ENCODE results near the gene DMRTC2. TPM values are rescaled to one million over a fixed set of nuclear protein-coding genes. Genes with fewer than 3 reads are reported as not detected.

Gene DMRTC2
- total and polyA plus RNA-seq, 9 of the 15 experiments (the other 6 are each of a cell fraction or from before 2014, with no cell fraction given) = 0.03 TPM; not detected in 8

- intact Hi-C loops (cut with micrococcal nuclease) = loop anchor here (1.0 to 2.0 kb wide), 3 partner anchors 61 to 86 kb away; partner anchors contain the start of gene RABAC1
- Histone ChIP-seq H3K27ac (ENCODE audit: extremely low read depth, low read depth, low read length) (no peak overlapping the region; the same call in 2 of the 3 replicates), H3K9me3 (replicated peaks; ENCODE audit: control insufficient read depth, insufficient read depth, low read depth, low read length) (no peaks in the 10 kb centered on the region), H4K20me1 (replicated peaks; ENCODE audit: control insufficient read depth, insufficient read depth, low read length) (peaks cover 34% of the 10 kb centered on the region), H3K4me3 (no peak overlapping the region), H3K36me3 (ENCODE audit: control insufficient read depth, insufficient read depth, low read length) (peaks cover 38% of the 10 kb centered on the region; the same call in 2 of the 3 replicates), H3K79me2 (ENCODE audit: control insufficient read depth, insufficient read depth, low read length) (peaks cover 6% of the 10 kb centered on the region), H3K9me1 (ENCODE audit: control insufficient read depth, insufficient read depth, low read length) (no peaks in the 10 kb centered on the region), H3K27me3 (ENCODE audit: control insufficient read depth in 2 of 2, insufficient read depth in 2 of 2, low read length in 2 of 2) (no peaks in the 10 kb centered on the region), H3K9ac (ENCODE audit: insufficient read depth in 1 of 2, low read depth in 2 of 2, low read length in 2 of 2) (no peak overlapping the region), H3K4me1 (replicated peaks in 1 of 2; ENCODE audit: control insufficient read depth in 2 of 2, insufficient read depth in 2 of 2, low read length in 2 of 2) (peaks cover 19 to 38% of the 10 kb centered on the region in 2 experiments), H3K4me2 (ENCODE audit: insufficient read depth, low read length) (no peak overlapping the region), H2AFZ (ENCODE audit: low read depth, low read length) (no peak overlapping the region)
- ChIA-PET POLR2A (interaction anchor here (0.6 to 6.2 kb wide), 10 partner anchors 8 to 95 kb away, joined by 3 to 54 read pairs (median 4); partner anchors contain the start of genes RABAC1 and RPS19), CTCF (ENCODE audit: low intra/inter-chr PET ratio) (interaction anchor here (1.0 to 5.4 kb wide), 3 partner anchors 78 to 162 kb away, joined by 5 to 35 read pairs (median 18); no protein-coding TSS in a partner anchor)
- BruUV-seq (replicated peaks) = no TSS peak
- in situ Hi-C loops (cut with MboI) = loop anchor here (5.0 kb wide), 1 partner anchor 74 kb away; no protein-coding TSS in a partner anchor
- DNase-seq (ENCODE audit: extremely low read depth in 1 of 4, low spot score in 3 of 4) (peak in 2 of 4 experiments; percentile 71 to 85), ATAC-seq (peak; percentile 82), FAIRE-seq (peak; percentile 87)
- WGBS (ENCODE audit: insufficient coverage, low coverage, missing lambda C conversion rate) = 26% methylated on average over 18 of the region's 18 CpGs
- TF ChIP-seq POLR2B (IDR thresholded peaks at IDR 0.05; ENCODE audit: low read depth, partially characterized antibody) = peak; percentile 41
- TF ChIP-seq, protein P1, sequence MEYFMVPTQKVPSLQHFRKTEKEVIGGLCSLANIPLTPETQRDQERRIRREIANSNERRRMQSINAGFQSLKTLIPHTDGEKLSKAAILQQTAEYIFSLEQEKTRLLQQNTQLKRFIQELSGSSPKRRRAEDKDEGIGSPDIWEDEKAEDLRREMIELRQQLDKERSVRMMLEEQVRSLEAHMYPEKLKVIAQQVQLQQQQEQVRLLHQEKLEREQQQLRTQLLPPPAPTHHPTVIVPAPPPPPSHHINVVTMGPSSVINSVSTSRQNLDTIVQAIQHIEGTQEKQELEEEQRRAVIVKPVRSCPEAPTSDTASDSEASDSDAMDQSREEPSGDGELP (CRISPR knock-in tag; IDR thresholded peaks at IDR 0.05; ENCODE audit: borderline replicate concordance) = peak; percentile 57
- no peak for TF ChIP-seq MBD2 (IDR thresholded peaks at IDR 0.05; ENCODE audit: borderline replicate concordance, low read depth)
- no peak for TF ChIP-seq ELF4 (CRISPR knock-in tag; IDR thresholded peaks at IDR 0.05)
- no peak for TF ChIP-seq ZNF354B (CRISPR knock-in tag; IDR thresholded peaks at IDR 0.05)
- TF ChIP-seq, protein P2, sequence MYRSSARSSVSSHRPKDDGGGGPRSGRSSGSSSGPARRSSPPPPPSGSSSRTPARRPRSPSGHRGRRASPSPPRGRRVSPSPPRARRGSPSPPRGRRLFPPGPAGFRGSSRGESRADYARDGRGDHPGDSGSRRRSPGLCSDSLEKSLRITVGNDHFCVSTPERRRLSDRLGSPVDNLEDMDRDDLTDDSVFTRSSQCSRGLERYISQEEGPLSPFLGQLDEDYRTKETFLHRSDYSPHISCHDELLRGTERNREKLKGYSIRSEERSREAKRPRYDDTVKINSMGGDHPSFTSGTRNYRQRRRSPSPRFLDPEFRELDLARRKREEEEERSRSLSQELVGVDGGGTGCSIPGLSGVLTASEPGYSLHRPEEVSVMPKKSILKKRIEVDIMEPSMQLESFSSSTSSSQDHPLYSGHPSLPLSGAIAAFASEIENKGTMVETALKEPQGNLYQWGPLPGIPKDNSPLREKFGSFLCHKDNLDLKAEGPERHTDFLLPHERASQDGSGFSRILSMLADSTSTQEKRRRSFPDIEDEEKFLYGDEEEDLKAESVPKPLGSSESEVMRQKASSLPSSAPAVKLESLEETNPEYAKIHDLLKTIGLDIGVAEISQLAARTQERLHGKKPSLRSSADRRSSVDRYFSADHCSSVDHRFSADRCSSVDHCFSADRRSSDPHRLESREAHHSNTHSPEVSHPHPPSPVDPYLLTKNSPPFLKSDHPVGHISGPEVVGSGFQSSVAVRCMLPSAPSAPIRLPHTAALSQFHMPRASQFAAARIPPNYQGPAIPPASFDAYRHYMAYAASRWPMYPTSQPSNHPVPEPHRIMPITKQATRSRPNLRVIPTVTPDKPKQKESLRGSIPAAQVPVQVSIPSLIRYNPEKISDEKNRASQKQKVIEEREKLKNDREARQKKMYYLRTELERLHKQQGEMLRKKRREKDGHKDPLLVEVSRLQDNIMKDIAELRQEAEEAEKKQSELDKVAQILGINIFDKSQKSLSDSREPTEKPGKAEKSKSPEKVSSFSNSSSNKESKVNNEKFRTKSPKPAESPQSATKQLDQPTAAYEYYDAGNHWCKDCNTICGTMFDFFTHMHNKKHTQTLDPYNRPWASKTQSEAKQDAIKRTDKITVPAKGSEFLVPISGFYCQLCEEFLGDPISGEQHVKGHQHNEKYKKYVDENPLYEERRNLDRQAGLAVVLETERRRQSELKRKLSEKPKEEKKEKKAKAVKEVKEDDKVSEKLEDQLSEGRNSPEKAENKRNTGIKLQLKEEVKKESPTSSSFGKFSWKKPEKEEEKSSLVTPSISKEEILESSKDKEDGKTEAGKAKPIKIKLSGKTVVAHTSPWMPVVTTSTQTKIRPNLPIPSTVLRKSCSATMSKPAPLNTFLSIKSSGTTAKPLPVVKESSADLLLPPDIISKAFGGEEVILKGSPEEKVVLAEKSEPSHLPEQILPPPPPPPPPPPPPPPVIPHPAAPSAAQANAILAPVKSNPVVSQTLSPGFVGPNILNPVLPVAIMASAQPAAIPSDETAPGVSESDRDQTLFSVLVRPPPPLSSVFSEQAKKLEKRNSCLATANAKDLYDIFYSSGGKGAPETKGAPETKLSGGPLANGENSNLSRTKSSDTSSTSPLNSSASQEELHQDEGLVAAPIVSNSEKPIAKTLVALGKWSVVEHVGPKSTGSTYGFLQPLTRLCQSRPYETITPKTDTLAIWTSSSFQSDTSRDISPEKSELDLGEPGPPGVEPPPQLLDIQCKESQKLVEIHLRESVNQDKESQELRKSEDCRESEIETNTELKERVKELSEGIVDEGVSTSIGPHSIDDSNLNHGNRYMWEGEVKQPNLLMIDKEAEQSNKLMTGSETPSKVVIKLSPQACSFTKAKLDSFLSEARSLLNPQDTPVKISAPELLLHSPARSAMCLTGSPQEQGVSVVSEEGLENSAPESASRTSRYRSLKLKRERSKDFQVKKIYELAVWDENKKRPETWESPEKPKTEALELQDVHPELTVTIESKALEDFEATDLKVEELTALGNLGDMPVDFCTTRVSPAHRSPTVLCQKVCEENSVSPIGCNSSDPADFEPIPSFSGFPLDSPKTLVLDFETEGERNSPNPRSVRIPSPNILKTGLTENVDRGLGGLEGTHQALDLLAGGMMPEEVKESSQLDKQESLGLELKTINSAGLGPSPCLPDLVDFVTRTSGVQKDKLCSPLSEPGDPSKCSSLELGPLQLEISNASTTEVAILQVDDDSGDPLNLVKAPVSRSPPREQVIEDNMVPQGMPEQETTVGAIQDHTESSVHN (IDR thresholded peaks at IDR 0.05; ENCODE audit: borderline replicate concordance in 1 of 2, low read depth in 1 of 2) = no peak
- TF ChIP-seq CREM (IDR thresholded peaks at IDR 0.05; ENCODE audit: low read depth) = peak; percentile 3; the same call in 1 of the 2 replicates
- TF ChIP-seq SMAD2 (IDR thresholded peaks at IDR 0.05; ENCODE audit: low read depth, low read length) = no peak
- TF ChIP-seq CTBP1 (IDR thresholded peaks at IDR 0.05; ENCODE audit: borderline replicate concordance) = peak; percentile 51; the same call in 1 of the 2 replicates
- 0 out of 2 replicates have a peak, but pooled peaks have one; percentile 32 for TF ChIP-seq FOXP1 (CRISPR knock-in tag; IDR thresholded peaks at IDR 0.05)
- TF ChIP-seq RNF2 (IDR thresholded peaks at IDR 0.05) = no peak
- no peak for TF ChIP-seq SNAPC5 (CRISPR knock-in tag; IDR thresholded peaks at IDR 0.05)
These were observed 28.2 kb downstream of the DMRTC2 start for GRCh38 chr19:41872775-41873647.
